AG09319 (cell line): ENCODE results near the gene SIK2.

Experiments used
- DNase-seq: peaks from one replicate; pipeline ENCODE4 v3.0.0-alpha.2; 2010; ENCODE audit warnings: low read depth; ENCODE audit errors: extremely low read depth
- TF ChIP-seq, protein P1 (sequence below): IDR thresholded peaks from 2 replicates; pipeline ENCODE4 v1.5.1; 2011; ENCODE audit warnings: low read depth, mild to moderate bottlenecking, inconsistent platforms, low read length, moderate library complexity

SIK2 gene

DNA sequence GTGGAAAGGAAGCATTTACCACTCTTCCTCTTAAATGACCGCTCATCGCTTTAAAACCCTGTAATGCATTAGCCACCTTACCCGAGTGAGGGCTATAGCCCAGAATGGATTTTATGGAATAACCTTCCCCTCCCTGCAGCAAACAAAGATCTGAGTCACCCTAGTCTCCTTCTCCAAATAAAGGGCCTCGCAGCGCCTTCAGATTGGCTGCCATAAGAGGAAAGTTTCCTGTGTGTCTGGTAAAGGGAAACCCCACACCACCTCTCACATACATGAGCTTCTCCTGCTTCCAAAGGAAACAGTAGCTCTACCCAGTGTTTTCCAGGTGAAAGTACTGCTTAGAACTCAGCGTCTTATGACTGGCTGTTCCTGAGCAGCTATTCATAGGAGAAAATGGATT is 116.2 kb downstream of the SIK2 start:
- DNase-seq = no peak

DNA sequence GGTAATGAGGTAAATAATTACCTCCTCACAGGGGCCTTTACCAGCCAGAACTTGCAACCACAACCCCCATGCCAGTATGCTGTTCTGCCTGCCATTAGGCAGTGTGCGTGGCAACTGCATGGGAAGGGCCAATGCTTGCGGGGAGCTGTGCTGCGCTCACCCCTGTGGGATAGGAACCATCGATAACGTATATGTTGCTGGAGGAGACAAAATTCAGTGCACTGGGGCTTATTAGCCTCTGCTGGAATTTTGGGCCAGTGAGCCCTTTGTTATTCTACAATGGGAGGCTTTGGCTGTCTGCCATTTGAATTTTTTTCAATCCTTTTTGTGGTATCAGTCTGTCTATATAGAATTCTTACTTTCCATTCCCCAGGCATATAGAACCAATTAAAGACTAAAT is 116.6 kb downstream of the SIK2 start:
- no peak for DNase-seq
- TF ChIP-seq, protein P1, sequence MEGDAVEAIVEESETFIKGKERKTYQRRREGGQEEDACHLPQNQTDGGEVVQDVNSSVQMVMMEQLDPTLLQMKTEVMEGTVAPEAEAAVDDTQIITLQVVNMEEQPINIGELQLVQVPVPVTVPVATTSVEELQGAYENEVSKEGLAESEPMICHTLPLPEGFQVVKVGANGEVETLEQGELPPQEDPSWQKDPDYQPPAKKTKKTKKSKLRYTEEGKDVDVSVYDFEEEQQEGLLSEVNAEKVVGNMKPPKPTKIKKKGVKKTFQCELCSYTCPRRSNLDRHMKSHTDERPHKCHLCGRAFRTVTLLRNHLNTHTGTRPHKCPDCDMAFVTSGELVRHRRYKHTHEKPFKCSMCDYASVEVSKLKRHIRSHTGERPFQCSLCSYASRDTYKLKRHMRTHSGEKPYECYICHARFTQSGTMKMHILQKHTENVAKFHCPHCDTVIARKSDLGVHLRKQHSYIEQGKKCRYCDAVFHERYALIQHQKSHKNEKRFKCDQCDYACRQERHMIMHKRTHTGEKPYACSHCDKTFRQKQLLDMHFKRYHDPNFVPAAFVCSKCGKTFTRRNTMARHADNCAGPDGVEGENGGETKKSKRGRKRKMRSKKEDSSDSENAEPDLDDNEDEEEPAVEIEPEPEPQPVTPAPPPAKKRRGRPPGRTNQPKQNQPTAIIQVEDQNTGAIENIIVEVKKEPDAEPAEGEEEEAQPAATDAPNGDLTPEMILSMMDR = no peak

More for the DNA sequence above, 116.2 kb downstream of the SIK2 start:
- TF ChIP-seq, protein P1 = no peak

DNA sequence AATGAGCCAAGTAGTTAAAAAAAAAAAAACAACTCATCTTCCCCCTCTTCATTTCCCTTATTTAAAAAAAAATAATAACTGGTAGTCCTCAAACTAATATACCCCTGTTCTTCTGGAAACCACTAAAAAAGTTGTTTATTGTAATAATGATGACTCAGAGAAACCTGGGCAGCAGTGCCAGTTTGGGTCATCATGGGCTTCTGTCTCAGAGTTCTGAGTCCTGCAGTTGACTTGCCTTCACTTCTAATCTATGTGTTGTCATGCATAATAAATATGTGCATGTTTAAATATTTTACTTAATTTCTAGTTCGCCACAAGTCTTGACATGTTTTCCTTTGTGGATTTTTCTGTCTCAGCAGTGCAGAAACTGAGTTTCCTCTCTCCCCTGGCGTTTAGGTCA is 117.1 kb downstream of the SIK2 start:
- DNase-seq = no peak
- TF ChIP-seq, protein P1 = no peak

DNA sequence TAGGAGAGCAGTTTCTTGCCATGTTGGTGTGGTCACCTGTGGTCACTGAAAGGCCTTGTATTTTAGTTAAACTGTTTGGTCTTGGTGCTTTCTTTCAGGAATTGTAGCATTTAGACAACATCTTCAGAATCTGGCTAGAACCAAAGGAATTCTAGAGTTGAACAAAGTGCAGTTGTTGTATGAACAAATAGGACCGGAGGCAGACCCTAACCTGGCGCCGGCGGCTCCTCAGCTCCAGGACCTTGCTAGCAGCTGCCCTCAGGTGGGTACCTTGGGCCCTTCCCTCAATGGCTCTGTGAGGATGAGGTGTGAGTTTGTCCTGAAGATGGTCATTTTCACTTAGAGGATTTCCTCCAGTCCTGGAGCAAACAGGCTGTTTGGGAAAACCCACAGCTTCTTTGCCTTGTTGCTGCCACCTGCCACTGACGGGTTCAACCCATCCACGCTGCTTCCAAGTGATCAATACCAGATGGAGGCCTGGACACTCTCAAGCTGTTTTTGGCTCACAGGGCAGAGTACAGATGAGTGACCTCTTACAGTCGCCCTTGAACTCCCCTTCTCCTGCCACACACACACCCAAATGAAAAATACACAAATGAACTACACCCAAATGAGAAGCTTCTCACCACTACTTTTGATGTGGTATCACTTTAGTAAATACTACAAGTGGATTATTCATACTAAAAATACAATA is 118.7 kb downstream of the SIK2 start:
- TF ChIP-seq, protein P1 = no peak
- no peak for DNase-seq

DNA sequence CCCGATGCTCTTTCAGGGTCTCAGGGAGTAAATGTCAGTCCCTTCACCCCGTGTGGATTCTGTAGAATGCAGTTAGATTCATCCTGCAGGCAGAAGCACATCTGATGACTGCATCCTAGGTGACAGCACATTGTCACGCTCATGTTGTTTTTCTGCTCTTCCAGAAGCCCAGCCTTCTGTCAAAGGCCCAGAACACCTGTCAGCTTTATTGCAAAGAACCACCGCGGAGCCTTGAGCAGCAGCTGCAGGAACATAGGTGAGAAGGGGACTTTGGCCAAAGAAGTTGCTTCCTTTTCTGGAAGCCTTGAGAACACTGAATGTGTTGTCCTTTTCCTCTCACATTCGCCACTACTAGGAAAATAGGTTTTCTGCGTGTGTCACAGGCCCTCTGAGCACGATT is 120.3 kb downstream of the SIK2 start:
- TF ChIP-seq, protein P1 = no peak
- DNase-seq = no peak

GRCh38 chr11:111723595-111723994 is 121.3 kb downstream of the SIK2 start:
- TF ChIP-seq, protein P1 = no peak
- DNase-seq = no peak

DNA sequence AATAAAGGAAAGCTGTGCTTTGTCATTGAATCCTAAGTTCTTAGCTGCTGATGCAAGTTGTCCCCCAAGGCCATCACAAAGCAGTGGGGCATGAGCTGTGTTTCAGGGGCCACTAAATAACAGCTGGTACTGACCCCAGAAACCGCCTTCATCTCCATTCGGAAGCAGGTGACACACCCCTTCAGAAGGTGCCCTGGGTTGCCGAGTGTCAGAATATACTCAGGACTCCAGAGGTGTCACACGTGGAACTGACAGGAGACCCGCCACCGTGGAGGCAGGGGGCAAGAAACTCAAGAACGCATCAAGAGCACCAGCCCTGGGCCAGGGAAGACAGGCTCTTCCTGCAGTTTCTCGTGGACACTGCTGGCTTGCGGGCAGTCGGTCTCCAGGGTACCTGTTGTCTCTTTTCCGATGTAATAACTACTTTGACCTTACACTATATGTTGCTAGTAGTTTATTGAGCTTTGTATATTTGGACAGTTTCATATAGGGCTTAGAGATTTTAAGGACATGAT is 122.4 kb downstream of the SIK2 start:
- TF ChIP-seq, protein P1 = no peak
- DNase-seq = no peak
